ENCODE data around the gene CACNB2.

GRCh38 chr10:18566177-18566576 is 426.0 kb downstream of the CACNB2 start:
- TF ChIP-seq CTCF (IDR thresholded peaks at IDR 0.05; ENCODE audit: low read depth, low read length, poor library complexity, severe bottlenecking) (no peak), EZH2phosphoT487 (IDR thresholded peaks at IDR 0.05; ENCODE audit: borderline replicate concordance, low read length) (no peak)

Measured in DOHH2 (cell line).